ENCODE results near the gene HARS1. TPM values are rescaled to one million over a fixed set of nuclear protein-coding genes. Genes with fewer than 3 reads are reported as not detected.

Gene HARS1
- total and polyA plus RNA-seq, 2 of the 13 experiments (the other 11 are each of a cell fraction or from before 2014, with no cell fraction given) = 36.9 to 66.2 TPM

DNA sequence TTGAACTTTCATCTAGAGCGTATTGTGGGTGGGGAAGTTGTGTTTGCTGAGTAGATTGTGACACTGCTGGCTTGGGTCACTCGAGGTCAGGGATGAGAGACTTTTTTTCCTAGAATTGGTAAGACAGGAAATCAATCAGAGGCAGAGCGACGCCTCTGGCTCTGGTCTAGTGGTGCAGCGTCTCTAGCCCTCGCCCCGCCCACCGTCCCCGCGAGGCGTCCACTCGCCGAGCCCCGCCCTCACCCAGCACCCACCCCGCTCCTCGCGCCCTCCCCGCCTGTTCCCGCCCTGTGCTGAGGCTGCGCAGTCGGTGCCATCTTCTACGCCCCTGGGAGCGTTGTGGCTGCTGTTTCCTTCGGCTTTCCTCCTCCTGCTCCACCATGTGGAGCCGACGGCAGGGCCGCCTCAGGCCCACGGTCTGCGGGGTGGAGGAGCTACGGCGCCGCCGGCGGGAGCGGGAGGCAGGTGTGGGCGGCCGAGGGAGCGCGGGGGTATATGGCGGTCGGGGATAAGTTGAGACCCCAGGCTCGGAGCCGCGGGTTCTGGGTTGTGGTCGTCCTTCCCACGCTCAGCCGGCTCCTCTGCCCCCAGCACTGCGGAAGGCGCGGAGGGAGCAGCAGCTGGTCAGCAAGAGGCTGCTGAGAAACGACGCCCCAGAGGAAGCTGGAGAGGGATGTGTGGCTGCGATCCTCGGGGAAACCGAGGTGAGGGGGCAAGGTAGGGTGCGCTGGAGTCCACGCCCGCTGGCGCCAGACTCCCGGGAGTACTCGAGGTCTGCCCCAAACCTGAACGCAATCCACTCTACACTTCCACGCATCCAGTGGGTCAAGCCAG lies 51.8 kb downstream of the HARS1 start, which contains the start of gene TMCO6 (continued):
- no peak for TF ChIP-seq ZNF260 (CRISPR knock-in tag; IDR thresholded peaks at IDR 0.05; ENCODE audit: borderline replicate concordance, low read depth)
- no peak for TF ChIP-seq ZSCAN9 (CRISPR knock-in tag; IDR thresholded peaks at IDR 0.05; ENCODE audit: borderline replicate concordance)
- TF ChIP-seq ZNF331 (CRISPR knock-in tag; IDR thresholded peaks at IDR 0.05) = peak; percentile 84
- TF ChIP-seq YEATS2 (CRISPR knock-in tag; IDR thresholded peaks at IDR 0.05; ENCODE audit: borderline replicate concordance) = 0 out of 2 replicates have a peak, but pooled peaks have one; percentile 54
- no peak for TF ChIP-seq GTF3A (CRISPR knock-in tag; conservative IDR thresholded peaks at IDR 0.05)
- TF ChIP-seq, protein P1, sequence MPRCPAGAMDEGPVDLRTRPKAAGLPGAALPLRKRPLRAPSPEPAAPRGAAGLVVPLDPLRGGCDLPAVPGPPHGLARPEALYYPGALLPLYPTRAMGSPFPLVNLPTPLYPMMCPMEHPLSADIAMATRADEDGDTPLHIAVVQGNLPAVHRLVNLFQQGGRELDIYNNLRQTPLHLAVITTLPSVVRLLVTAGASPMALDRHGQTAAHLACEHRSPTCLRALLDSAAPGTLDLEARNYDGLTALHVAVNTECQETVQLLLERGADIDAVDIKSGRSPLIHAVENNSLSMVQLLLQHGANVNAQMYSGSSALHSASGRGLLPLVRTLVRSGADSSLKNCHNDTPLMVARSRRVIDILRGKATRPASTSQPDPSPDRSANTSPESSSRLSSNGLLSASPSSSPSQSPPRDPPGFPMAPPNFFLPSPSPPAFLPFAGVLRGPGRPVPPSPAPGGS (CRISPR knock-in tag; IDR thresholded peaks at IDR 0.05) = no peak; the same call in 1 of the 2 replicates
- 0 out of 2 replicates have a peak, but pooled peaks have one; percentile 46 for TF ChIP-seq SIN3A (IDR thresholded peaks at IDR 0.05; ENCODE audit: borderline replicate concordance, low read depth, low read length)
- TF ChIP-seq ZNF615 (CRISPR knock-in tag; IDR thresholded peaks at IDR 0.05; ENCODE audit: borderline replicate concordance) = no peak
- TF ChIP-seq ZNF326 (CRISPR knock-in tag; IDR thresholded peaks at IDR 0.05; ENCODE audit: borderline replicate concordance) = no peak
- peak; percentile 71; the same call in 1 of the 2 replicates for TF ChIP-seq EEA1 (CRISPR knock-in tag; IDR thresholded peaks at IDR 0.05; ENCODE audit: borderline replicate concordance)
- no peak for TF ChIP-seq ZKSCAN5 (CRISPR knock-in tag; IDR thresholded peaks at IDR 0.05)
- peak; percentile 70 for TF ChIP-seq PHF21A (CRISPR knock-in tag; IDR thresholded peaks at IDR 0.05)
- peak; percentile 89; the same call in 1 of the 2 replicates for TF ChIP-seq SMAD3 (CRISPR knock-in tag; IDR thresholded peaks at IDR 0.05)
- TF ChIP-seq, protein P2, sequence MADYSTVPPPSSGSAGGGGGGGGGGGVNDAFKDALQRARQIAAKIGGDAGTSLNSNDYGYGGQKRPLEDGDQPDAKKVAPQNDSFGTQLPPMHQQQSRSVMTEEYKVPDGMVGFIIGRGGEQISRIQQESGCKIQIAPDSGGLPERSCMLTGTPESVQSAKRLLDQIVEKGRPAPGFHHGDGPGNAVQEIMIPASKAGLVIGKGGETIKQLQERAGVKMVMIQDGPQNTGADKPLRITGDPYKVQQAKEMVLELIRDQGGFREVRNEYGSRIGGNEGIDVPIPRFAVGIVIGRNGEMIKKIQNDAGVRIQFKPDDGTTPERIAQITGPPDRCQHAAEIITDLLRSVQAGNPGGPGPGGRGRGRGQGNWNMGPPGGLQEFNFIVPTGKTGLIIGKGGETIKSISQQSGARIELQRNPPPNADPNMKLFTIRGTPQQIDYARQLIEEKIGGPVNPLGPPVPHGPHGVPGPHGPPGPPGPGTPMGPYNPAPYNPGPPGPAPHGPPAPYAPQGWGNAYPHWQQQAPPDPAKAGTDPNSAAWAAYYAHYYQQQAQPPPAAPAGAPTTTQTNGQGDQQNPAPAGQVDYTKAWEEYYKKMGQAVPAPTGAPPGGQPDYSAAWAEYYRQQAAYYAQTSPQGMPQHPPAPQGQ (CRISPR knock-in tag; IDR thresholded peaks at IDR 0.05; ENCODE audit: borderline replicate concordance) = no peak
- TF ChIP-seq ZNF12 (CRISPR knock-in tag; IDR thresholded peaks at IDR 0.05) = peak; percentile 22; the same call in 1 of the 2 replicates
- TF ChIP-seq RFX3 (CRISPR knock-in tag; IDR thresholded peaks at IDR 0.05) = no peak
- peak; percentile 60 for TF ChIP-seq IKZF4 (CRISPR knock-in tag; IDR thresholded peaks at IDR 0.05; ENCODE audit: borderline replicate concordance, low read depth, not compliant biosample characterization)
- TF ChIP-seq SUZ12 (IDR thresholded peaks at IDR 0.05; ENCODE audit: low read depth, low read length) = no peak
- TF ChIP-seq, protein P3, sequence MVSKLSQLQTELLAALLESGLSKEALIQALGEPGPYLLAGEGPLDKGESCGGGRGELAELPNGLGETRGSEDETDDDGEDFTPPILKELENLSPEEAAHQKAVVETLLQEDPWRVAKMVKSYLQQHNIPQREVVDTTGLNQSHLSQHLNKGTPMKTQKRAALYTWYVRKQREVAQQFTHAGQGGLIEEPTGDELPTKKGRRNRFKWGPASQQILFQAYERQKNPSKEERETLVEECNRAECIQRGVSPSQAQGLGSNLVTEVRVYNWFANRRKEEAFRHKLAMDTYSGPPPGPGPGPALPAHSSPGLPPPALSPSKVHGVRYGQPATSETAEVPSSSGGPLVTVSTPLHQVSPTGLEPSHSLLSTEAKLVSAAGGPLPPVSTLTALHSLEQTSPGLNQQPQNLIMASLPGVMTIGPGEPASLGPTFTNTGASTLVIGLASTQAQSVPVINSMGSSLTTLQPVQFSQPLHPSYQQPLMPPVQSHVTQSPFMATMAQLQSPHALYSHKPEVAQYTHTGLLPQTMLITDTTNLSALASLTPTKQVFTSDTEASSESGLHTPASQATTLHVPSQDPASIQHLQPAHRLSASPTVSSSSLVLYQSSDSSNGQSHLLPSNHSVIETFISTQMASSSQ (IDR thresholded peaks at IDR 0.05; ENCODE audit: low read depth) = no peak
- TF ChIP-seq, protein P3 (CRISPR knock-in tag; IDR thresholded peaks at IDR 0.05; ENCODE audit: borderline replicate concordance) = peak; percentile 44; the same call in 1 of the 2 replicates
- no peak for TF ChIP-seq ZNF317 (CRISPR knock-in tag; IDR thresholded peaks at IDR 0.05)
- peak; percentile 65; the same call in 1 of the 2 replicates for TF ChIP-seq ZBTB42 (CRISPR knock-in tag; IDR thresholded peaks at IDR 0.05)
- TF ChIP-seq ZKSCAN1 (IDR thresholded peaks at IDR 0.05; ENCODE audit: low read length) = no peak
